ENCODE results near the gene PADI2.

GRCh38 chr1:17067069-17067426 lies 52.2 kb downstream of the PADI2 start:
- no peak for TF ChIP-seq POLR2A (IDR thresholded peaks at IDR 0.05; ENCODE audit: low read depth, low read length)
- TF ChIP-seq CTCF (IDR thresholded peaks at IDR 0.05; ENCODE audit: extremely low read depth in 1 of 2, insufficient read depth in 1 of 2, low read depth in 1 of 2, low read length in 2 of 2): no peak
- no peak for TF ChIP-seq POLR2AphosphoS5 (IDR thresholded peaks at IDR 0.05; ENCODE audit: insufficient read depth, low read depth, low read length)
- TF ChIP-seq EZH2 (IDR thresholded peaks at IDR 0.05; ENCODE audit: borderline replicate concordance, low read depth, low read length, severe bottlenecking): no peak
- TF ChIP-seq, protein P1, sequence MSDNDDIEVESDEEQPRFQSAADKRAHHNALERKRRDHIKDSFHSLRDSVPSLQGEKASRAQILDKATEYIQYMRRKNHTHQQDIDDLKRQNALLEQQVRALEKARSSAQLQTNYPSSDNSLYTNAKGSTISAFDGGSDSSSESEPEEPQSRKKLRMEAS (IDR thresholded peaks at IDR 0.05; ENCODE audit: insufficient read depth, insufficient read length): no peak
- no peak for TF ChIP-seq GATA2 (IDR thresholded peaks at IDR 0.05; ENCODE audit: insufficient read depth, insufficient read length, low read depth, low read length)
- no peak for TF ChIP-seq JUN (IDR thresholded peaks at IDR 0.05; ENCODE audit: borderline replicate concordance, insufficient read depth, insufficient read length, low read depth)
- no peak for TF ChIP-seq FOS (IDR thresholded peaks at IDR 0.05; ENCODE audit: borderline replicate concordance, insufficient read depth, low read length)
